Glutamatergic neuron (in vitro differentiated cells): ENCODE results near the gene PLCD4. TPM values are rescaled to one million over a fixed set of nuclear protein-coding genes. Genes with fewer than 3 reads are reported as not detected.

ENCODE experiments used
- DNase-seq: peaks from one replicate; pipeline ENCODE4 v3.0.0; 2022
- H3K27ac Mint-ChIP-seq: one replicate; pipeline ENCODE4 v1.8.0; 2020; ENCODE audit warnings: mild to moderate bottlenecking, mixed read lengths, inconsistent platforms; ENCODE audit not compliant: unreplicated experiment
- H3K27me3 Mint-ChIP-seq: one replicate; pipeline ENCODE4 v1.8.0; 2020; ENCODE audit warnings: mild to moderate bottlenecking, moderate library complexity, mixed read lengths, inconsistent platforms; ENCODE audit not compliant: unreplicated experiment
- H3K36me3 Mint-ChIP-seq: one replicate; pipeline ENCODE4 v1.8.0; 2020; ENCODE audit warnings: mild to moderate bottlenecking, mixed read lengths, inconsistent platforms; ENCODE audit not compliant: unreplicated experiment
- H3K4me1 Mint-ChIP-seq: one replicate; pipeline ENCODE4 v1.8.0; 2020; ENCODE audit warnings: mild to moderate bottlenecking, low read depth, mixed read lengths, inconsistent platforms; ENCODE audit not compliant: unreplicated experiment
- H3K4me3 Mint-ChIP-seq: one replicate; pipeline ENCODE4 v1.8.0; 2020; ENCODE audit warnings: mild to moderate bottlenecking, mixed read lengths, inconsistent platforms; ENCODE audit not compliant: unreplicated experiment
- H3K9me3 Mint-ChIP-seq: one replicate; pipeline ENCODE4 v1.8.0; 2020; ENCODE audit warnings: mild to moderate bottlenecking, moderate library complexity, mixed read lengths, inconsistent platforms; ENCODE audit not compliant: unreplicated experiment
- total RNA-seq: library from RNA; stranded (reverse); fragmentation: NEBNext Ultra II Directional; extraction: Animal tissue kit (Norgen Biotek cat#: 25700); gene quantifications from one replicate; pipeline ENCODE4 v1.2.1, GENCODE V29; 2021; ENCODE audit not compliant: unreplicated experiment
- TF ChIP-seq, protein P1 (sequence below): fragments of 200-600 bp; sonication (generic); IDR thresholded peaks from one replicate; pipeline ENCODE4 v1.5.0; 2021; ENCODE audit not compliant: partially characterized antibody, unreplicated experiment

The PLCD4 gene
- total RNA-seq, 1 donor from 2014 or later: 1.9 TPM

DNA sequence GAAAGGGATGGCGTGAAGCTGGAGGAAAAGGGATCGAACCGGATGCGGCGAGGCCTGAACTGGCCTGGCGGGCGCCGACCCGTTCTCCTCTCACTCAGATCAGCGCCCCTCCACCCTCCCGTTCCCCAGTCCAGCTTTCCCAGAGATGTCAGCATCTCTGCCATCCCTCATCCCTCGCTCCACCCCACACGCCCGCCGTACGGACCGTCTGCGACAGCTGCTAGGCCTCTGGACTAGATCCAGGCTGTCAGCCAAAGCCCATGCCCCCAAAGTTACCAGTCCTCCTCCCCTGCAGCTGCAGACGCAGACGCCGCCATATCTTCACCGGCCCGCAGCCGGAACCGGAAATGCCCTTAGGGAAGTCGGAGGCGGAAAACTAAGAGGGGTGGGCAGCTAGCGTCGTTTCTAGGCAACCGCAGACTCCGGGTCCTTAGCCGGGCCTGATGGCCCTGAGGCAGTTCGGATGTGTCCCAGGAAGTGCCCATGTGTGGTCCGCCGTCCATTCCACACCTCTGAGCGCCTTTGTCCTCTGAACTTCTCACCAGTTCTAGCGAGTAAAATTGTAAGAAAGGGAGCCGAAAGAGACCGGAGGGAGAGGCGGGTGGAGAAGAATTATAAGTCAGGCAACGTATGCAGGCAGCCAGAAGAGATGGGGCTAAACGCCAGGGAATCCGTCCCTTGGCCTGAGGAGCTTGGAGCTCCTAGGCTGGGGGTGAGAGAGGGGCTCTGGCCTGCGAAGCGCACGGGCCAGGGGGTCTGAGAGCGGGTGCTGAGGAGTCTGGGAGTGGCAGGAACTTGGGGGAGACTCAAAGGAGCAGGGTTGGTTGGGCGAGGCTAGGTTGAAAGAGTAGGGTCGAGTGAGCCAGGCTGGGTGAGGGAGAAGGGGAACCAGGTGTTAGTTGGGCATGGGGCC, 64.2 kb downstream of the PLCD4 start, which contains the start of the genes RNF25 and STK36:
RNF25 (minus strand) TSS at position 349 of the 913 bp plus-strand sequence; CDS start at position 317, 32 bp downstream.
STK36 (plus strand) TSS at position 433 of the 913 bp plus-strand sequence. CDS start 744 bp downstream, outside the sequence.
- DNase-seq: peak; percentile 90
- peak within 1 kb of the TSS; percentile 98 for H3K4me3 Mint-ChIP-seq
- TF ChIP-seq, protein P1, sequence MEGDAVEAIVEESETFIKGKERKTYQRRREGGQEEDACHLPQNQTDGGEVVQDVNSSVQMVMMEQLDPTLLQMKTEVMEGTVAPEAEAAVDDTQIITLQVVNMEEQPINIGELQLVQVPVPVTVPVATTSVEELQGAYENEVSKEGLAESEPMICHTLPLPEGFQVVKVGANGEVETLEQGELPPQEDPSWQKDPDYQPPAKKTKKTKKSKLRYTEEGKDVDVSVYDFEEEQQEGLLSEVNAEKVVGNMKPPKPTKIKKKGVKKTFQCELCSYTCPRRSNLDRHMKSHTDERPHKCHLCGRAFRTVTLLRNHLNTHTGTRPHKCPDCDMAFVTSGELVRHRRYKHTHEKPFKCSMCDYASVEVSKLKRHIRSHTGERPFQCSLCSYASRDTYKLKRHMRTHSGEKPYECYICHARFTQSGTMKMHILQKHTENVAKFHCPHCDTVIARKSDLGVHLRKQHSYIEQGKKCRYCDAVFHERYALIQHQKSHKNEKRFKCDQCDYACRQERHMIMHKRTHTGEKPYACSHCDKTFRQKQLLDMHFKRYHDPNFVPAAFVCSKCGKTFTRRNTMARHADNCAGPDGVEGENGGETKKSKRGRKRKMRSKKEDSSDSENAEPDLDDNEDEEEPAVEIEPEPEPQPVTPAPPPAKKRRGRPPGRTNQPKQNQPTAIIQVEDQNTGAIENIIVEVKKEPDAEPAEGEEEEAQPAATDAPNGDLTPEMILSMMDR: no peak
- peaks cover 8% of the 10 kb centered on the region for H3K9me3 Mint-ChIP-seq
- peak within 1 kb of the TSS; percentile 94 for H3K27ac Mint-ChIP-seq
- peaks cover 3% of the 10 kb centered on the region for H3K4me1 Mint-ChIP-seq
- peaks cover 3% of the 10 kb centered on the region for H3K27me3 Mint-ChIP-seq
- no peaks in the 10 kb centered on the region for H3K36me3 Mint-ChIP-seq

DNA sequence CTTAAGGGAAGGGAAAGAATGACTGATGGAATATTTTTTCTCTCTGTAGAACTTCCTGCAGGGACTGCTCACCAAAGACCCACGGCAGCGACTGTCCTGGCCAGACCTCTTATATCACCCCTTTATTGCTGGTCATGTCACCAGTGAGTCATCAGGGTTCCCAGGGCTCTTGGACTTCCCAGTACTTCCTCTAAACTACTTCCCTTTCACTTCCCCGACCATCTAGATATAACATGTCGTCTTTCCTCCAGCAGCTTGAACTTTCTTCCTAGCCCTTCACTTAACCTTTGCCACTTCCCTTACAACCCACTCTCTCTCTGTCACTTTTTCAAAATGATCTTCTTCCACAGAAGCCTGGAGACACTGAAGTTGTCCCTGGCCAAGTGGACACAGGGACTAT, 71.4 kb downstream of the PLCD4 start:
- H3K27me3 Mint-ChIP-seq: no peaks in the 10 kb centered on the region
- H3K36me3 Mint-ChIP-seq: no peaks in the 10 kb centered on the region
- no peak overlapping the region for H3K27ac Mint-ChIP-seq
- H3K9me3 Mint-ChIP-seq: no peaks in the 10 kb centered on the region
- TF ChIP-seq, protein P1: no peak
- no peaks in the 10 kb centered on the region for H3K4me1 Mint-ChIP-seq
- DNase-seq: no peak
- H3K4me3 Mint-ChIP-seq: no peak overlapping the region

GRCh38 chr2:218680061-218680460, 72.4 kb downstream of the PLCD4 start:
- H3K4me3 Mint-ChIP-seq: no peak overlapping the region
- no peaks in the 10 kb centered on the region for H3K36me3 Mint-ChIP-seq
- no peaks in the 10 kb centered on the region for H3K4me1 Mint-ChIP-seq
- TF ChIP-seq, protein P1: no peak
- no peak overlapping the region for H3K27ac Mint-ChIP-seq
- no peaks in the 10 kb centered on the region for H3K27me3 Mint-ChIP-seq
- no peak for DNase-seq
- no peaks in the 10 kb centered on the region for H3K9me3 Mint-ChIP-seq

Other genes with a start within 250 kb of the PLCD4 start
- not detected for gene SLC11A1, start 225.6 kb upstream of the PLCD4 start, total RNA-seq
- 9.7 TPM for gene CTDSP1, start 208.0 kb upstream of the PLCD4 start, total RNA-seq
- not detected for gene VIL1, start 188.8 kb upstream of the PLCD4 start, total RNA-seq
- 12.7 TPM for gene USP37, start 39.5 kb upstream of the PLCD4 start, total RNA-seq
- 58.1 TPM for gene CNOT9, start 39.1 kb upstream of the PLCD4 start, total RNA-seq
- gene ZNF142, start 51.7 kb downstream of the PLCD4 start, total RNA-seq: 46.7 TPM
- 59.8 TPM for gene BCS1L, start 51.8 kb downstream of the PLCD4 start, total RNA-seq
- gene RNF25, start 64.1 kb downstream of the PLCD4 start, total RNA-seq: 34.6 TPM
- gene STK36, start 64.2 kb downstream of the PLCD4 start, total RNA-seq: 101 TPM
- gene TTLL4, start 102.9 kb downstream of the PLCD4 start, total RNA-seq: 27.9 TPM
- gene CYP27A1, start 174.2 kb downstream of the PLCD4 start, total RNA-seq: 0.98 TPM
- not detected for gene PRKAG3, start 223.9 kb downstream of the PLCD4 start, total RNA-seq